HepG2 (cell line): ENCODE results near the gene JADE3. TPM values are rescaled to one million over a fixed set of nuclear protein-coding genes. Genes with fewer than 3 reads are reported as not detected.

Experiments used
- ATAC-seq: fragments of 200-7000 bp; cut with Tn5 transposase; 3 replicates; pipeline ENCODE4 v1.9.1; 2020; ENCODE audit warnings: mild to moderate bottlenecking, moderate library complexity
- BruUV-seq: library from RNA; stranded (reverse); fragments of 400-500 nt; replicated peaks from 2 replicates; lab custom pipeline; 2021; lab: Mats Ljungman, UMichigan
- CTCF ChIA-PET: fragments of 300-600 bp; formaldehyde crosslinking; extraction: SDS; loops from one replicate; lab custom pipeline; 2021; ENCODE audit warnings: low total read pairs, inconsistent platforms, low intra/inter-chr PET ratio; lab: Yijun Ruan, JAX
- POLR2A ChIA-PET: fragments of 350-600 bp; sonication (Branson Sonifier 250); formaldehyde crosslinking; loops from one replicate; lab custom pipeline; 2020; ENCODE audit warnings: antibody characterized with exemption, inconsistent platforms; lab: Yijun Ruan, JAX
- DNase-seq: peaks from one replicate; pipeline ENCODE4 v3.0.0-alpha.2; 2015; ENCODE audit warnings: low spot score
- FAIRE-seq: peaks from 3 replicates; lab custom pipeline; 2011; peaks lifted over from hg19 to GRCh38; lab: Jason Lieb, UNC
- H2AFZ ChIP-seq: one replicate; pipeline ENCODE4 v1.6.1; 2011; ENCODE audit warnings: low read length, inconsistent platforms
- H3K27ac ChIP-seq: fragments of 300-600 bp; 3 replicates; pipeline ENCODE4 v1.8.0; 2011; ENCODE audit warnings: mixed run types, mild to moderate bottlenecking, mixed read lengths, low read length, inconsistent platforms; ENCODE audit not compliant: insufficient read depth; ENCODE audit errors: extremely low read length
- H3K27me3 ChIP-seq, 2 experiments: fragments of 200-600 bp in 1 of 2; 2 replicates in 1 of 2; 3 replicates in 1 of 2; pipeline versions ENCODE4 v1.6.0 to v1.8.0; 2011; ENCODE audit warnings: low read length in 2 of 2, mild to moderate bottlenecking in 2 of 2, moderate library complexity in 2 of 2, inconsistent platforms in 1 of 2; ENCODE audit not compliant: insufficient read depth in 2 of 2, control insufficient read depth in 1 of 2
- H3K36me3 ChIP-seq, 2 experiments: fragments of 200-600 bp in 1 of 2; replicated peaks in 1 of 2; 2 replicates in 1 of 2; 3 replicates in 1 of 2; pipeline versions ENCODE4 v1.5.1 to v1.8.0; 2011; ENCODE audit warnings: low read length in 2 of 2, inconsistent platforms in 1 of 2; ENCODE audit not compliant: insufficient read depth in 2 of 2, control insufficient read depth in 1 of 2
- H3K4me1 ChIP-seq: 2 replicates; pipeline ENCODE4 v1.5.1; 2012; ENCODE audit warnings: low read length, inconsistent platforms; ENCODE audit not compliant: insufficient read depth
- H3K4me2 ChIP-seq: 2 replicates; pipeline ENCODE4 v1.6.0; 2011; ENCODE audit warnings: low read depth, low read length, inconsistent platforms
- H3K4me3 ChIP-seq, 3 experiments: fragments of 200-600 bp in 1 of 3; sonication (generic), shearing (Covaris generic) in 1 of 3; replicated peaks in 1 of 3; 2 replicates each; pipeline ENCODE4 v1.5.1; 2011 to 2016; ENCODE audit warnings: low read length in 3 of 3, inconsistent platforms in 2 of 3, low read depth in 2 of 3, mild to moderate bottlenecking in 2 of 3, control low read depth in 1 of 3, mixed read lengths in 1 of 3; ENCODE audit not compliant: insufficient read depth in 1 of 3
- H3K79me2 ChIP-seq: one replicate; pipeline ENCODE4 v1.6.1; 2011; ENCODE audit warnings: low read length, inconsistent platforms; ENCODE audit not compliant: insufficient read depth
- H3K9ac ChIP-seq: 2 replicates; pipeline ENCODE4 v1.6.0; 2011; ENCODE audit warnings: mild to moderate bottlenecking, low read depth, low read length, inconsistent platforms; ENCODE audit not compliant: insufficient read depth
- H3K9me3 ChIP-seq: 2 replicates; pipeline ENCODE4 v1.5.1; 2012; ENCODE audit warnings: mild to moderate bottlenecking, low read length
- H4K20me1 ChIP-seq: 2 replicates; pipeline ENCODE4 v1.6.0; 2011; ENCODE audit warnings: inconsistent platforms, mild to moderate bottlenecking, low read length, moderate library complexity; ENCODE audit not compliant: insufficient read depth
- GPBP1L1 ChIP-seq: sonication (generic); formaldehyde crosslinking; IDR thresholded peaks from 2 replicates; pipeline ENCODE4 v1.5.0; 2020; ENCODE audit warnings: mild to moderate bottlenecking, missing genetic modification reagents
- GTF2F1 ChIP-seq: fragments of 150-350 bp; IDR thresholded peaks from 2 replicates; pipeline ENCODE4 v1.6.1; 2014; ENCODE audit warnings: low read length
- PCBP1 ChIP-seq: fragments of 200-400 bp; formaldehyde crosslinking; IDR thresholded peaks from 2 replicates; pipeline ENCODE4 v1.6.1; 2017; ENCODE audit warnings: mild to moderate bottlenecking, low read depth, low read length, borderline replicate concordance
- SAFB2 ChIP-seq: sonication (generic); formaldehyde crosslinking; IDR thresholded peaks from 2 replicates; pipeline ENCODE4 v1.5.1; 2020; ENCODE audit warnings: missing genetic modification reagents, low read depth, mild to moderate bottlenecking, borderline replicate concordance
- SP5 ChIP-seq: IDR thresholded peaks from 2 replicates; pipeline ENCODE4 v1.6.1; 2016; ENCODE audit warnings: low read depth, borderline replicate concordance
- SYNCRIP ChIP-seq: fragments of 200-400 bp; formaldehyde crosslinking; IDR thresholded peaks from 2 replicates; pipeline ENCODE4 v1.6.1; 2018; ENCODE audit warnings: mild to moderate bottlenecking, low read depth, low read length; ENCODE audit not compliant: insufficient read depth
- ZBTB37 ChIP-seq: sonication (generic); formaldehyde crosslinking; IDR thresholded peaks from 2 replicates; pipeline ENCODE4 v1.4.0; 2020; ENCODE audit warnings: mild to moderate bottlenecking, missing genetic modification reagents
- ZBTB43 ChIP-seq: sonication (generic); formaldehyde crosslinking; conservative IDR thresholded peaks from 2 replicates; pipeline ENCODE4 v1.4.0; 2020; ENCODE audit warnings: missing genetic modification reagents
- ZNF589 ChIP-seq: sonication (generic); formaldehyde crosslinking; conservative IDR thresholded peaks from 2 replicates; pipeline ENCODE4 v1.8.0; 2022; ENCODE audit warnings: mild to moderate bottlenecking, moderate library complexity, missing genetic modification reagents
- ZNF678 ChIP-seq: sonication (generic); formaldehyde crosslinking; IDR thresholded peaks from 2 replicates; pipeline ENCODE4 v1.4.0; 2020; ENCODE audit warnings: mild to moderate bottlenecking, missing genetic modification reagents
- ZNF772 ChIP-seq: sonication (generic); formaldehyde crosslinking; IDR thresholded peaks from 2 replicates; pipeline ENCODE4 v1.5.0; 2020; ENCODE audit warnings: mild to moderate bottlenecking, missing genetic modification reagents
- WGBS: methylation state at CpG from one replicate; pipeline ENCODE4 v1.1.6; 2017; ENCODE audit warnings: low lambda C conversion rate; 5-methylcytosine and 5-hydroxymethylcytosine counted together
- in situ Hi-C: cut with HindIII; loops from 2 replicates; pipeline ENCODE4 v1.10.0; 2017; ENCODE audit warnings: low pct_unique_long_range_greater_than_20kb; ENCODE audit not compliant: extremely low pct_ligation_motif_present
- intact Hi-C: fragments of 100-400 bp; cut with micrococcal nuclease; formaldehyde crosslinking; loops from one replicate; pipeline ENCODE4 v1.10.0; 2022; ENCODE audit not compliant: unreplicated experiment
- polyA plus RNA-seq, 8 experiments: library from polyadenylated mRNA; depleted of rRNA in 3 of 8; stranded (reverse) in 7 of 8; unstranded in 1 of 8; fragments of >200 nt; fragmentation: Illumina TruSeq in 4 of 8; extraction: Trizol in 4 of 8; gene quantifications; 2 replicates each; pipeline versions ENCODE4 v1.2.1 to v1.2.3, GENCODE V29; 2011 to 2016; ENCODE audit warnings: low read depth in 4 of 8, missing spikeins in 1 of 8, mixed read lengths in 1 of 8; ENCODE audit not compliant: insufficient read depth in 1 of 8
- total RNA-seq, 5 experiments: library from RNA; depleted of rRNA; stranded (reverse); fragments of >200 nt; fragmentation: Illumina TruSeq; extraction: Trizol; gene quantifications; 2 replicates each; pipeline ENCODE4 v1.2.3, GENCODE V29; 2016; ENCODE audit warnings: low read depth in 1 of 5

JADE3 gene
- total and polyA plus RNA-seq, 2 of the 13 experiments (the other 11 are each of a cell fraction or from before 2014, with no cell fraction given) = 7.7 to 7.8 TPM

GRCh38 chrX:46989548-46989947 is 77.3 kb downstream of the JADE3 start:
- no TSS peak for BruUV-seq
- ATAC-seq (no peak), DNase-seq (no peak), FAIRE-seq (no peak)
- intact Hi-C loops = no loop called here
- ChIA-PET CTCF (no interaction called here), POLR2A (no interaction called here)
- Histone ChIP-seq H3K36me3 (peaks cover 1 to 16% of the 10 kb centered on the region in 2 experiments; a peak in 3 of 5 replicates), H4K20me1 (no peaks in the 10 kb centered on the region), H3K79me2 (no peaks in the 10 kb centered on the region), H3K4me1 (no peaks in the 10 kb centered on the region), H3K9me3 (no peaks in the 10 kb centered on the region), H3K27ac (no peak overlapping the region), H2AFZ (no peak overlapping the region), H3K9ac (no peak overlapping the region), H3K4me2 (no peak overlapping the region), H3K27me3 (no peaks in the 10 kb centered on the region), H3K4me3 (no peak overlapping the region)
- in situ Hi-C loops = no loop called here
- TF ChIP-seq GTF2F1 = no peak

- TF ChIP-seq ZBTB37 (CRISPR knock-in tag) (no peak), ZNF772 (CRISPR knock-in tag) (no peak), ZNF678 (CRISPR knock-in tag) (no peak), ZNF589 (CRISPR knock-in tag) (no peak), GPBP1L1 (CRISPR knock-in tag) (no peak), SYNCRIP (no peak), SAFB2 (CRISPR knock-in tag) (no peak), SP5 (CRISPR knock-in tag) (no peak), ZBTB43 (CRISPR knock-in tag) (no peak), PCBP1 (no peak)
- no peak overlapping the region for H3K4me2 ChIP-seq
- no peaks in the 10 kb centered on the region for H3K27me3 ChIP-seq
- no peak for FAIRE-seq
- no peak overlapping the region for H3K4me3 ChIP-seq
- 93% methylated on average over 2 of the region's 2 CpGs for WGBS
- intact Hi-C loops = no loop called here
- H3K27ac ChIP-seq = no peak overlapping the region
- peaks cover 1 to 8% of the 10 kb centered on the region in 2 experiments; a peak in 2 of 5 replicates for H3K36me3 ChIP-seq
- H3K9me3 ChIP-seq = no peaks in the 10 kb centered on the region
- in situ Hi-C loops = no loop called here
- POLR2A ChIA-PET = no interaction called here
- no peak overlapping the region for H2AFZ ChIP-seq
- no peak overlapping the region for H3K9ac ChIP-seq
- no peak for DNase-seq
- no peaks in the 10 kb centered on the region for H4K20me1 ChIP-seq
- BruUV-seq = no TSS peak
- no peaks in the 10 kb centered on the region for H3K79me2 ChIP-seq
- no peak for ATAC-seq
- CTCF ChIA-PET = no interaction called here
- H3K4me1 ChIP-seq = no peaks in the 10 kb centered on the region
Measured at GRCh38 chrX:46991664-46992063, 79.4 kb downstream of the JADE3 start.
